ENCODE results near the gene CAVIN1.
"Not testable (repeated sequence)": the region's sequence is repeated elsewhere in the genome, so short reads cannot be mapped to it uniquely, and the experiment has no call there.

Gene CAVIN1

GRCh38 chr17:42404326-42405055 lies 18.6 kb downstream of the CAVIN1 start:
- no peaks in the 10 kb centered on the region for H3K27me3 ChIP-seq (ENCODE audit: insufficient read depth, low read length)
- no peak overlapping the region for H3K27ac ChIP-seq (ENCODE audit: low read depth, low read length)
- peaks cover 14% of the 10 kb centered on the region; the same call in 1 of the 2 replicates for H3K36me3 ChIP-seq (ENCODE audit: insufficient read depth, low read length)
- H3K79me2 ChIP-seq (ENCODE audit: control insufficient read depth, insufficient read depth, low read length, unreplicated experiment) = peaks cover 73% of the 10 kb centered on the region
- peaks cover 51% of the 10 kb centered on the region for H3K4me1 ChIP-seq (ENCODE audit: control insufficient read depth, insufficient read depth, low read length, unreplicated experiment)
- no peak overlapping the region for H2AFZ ChIP-seq (ENCODE audit: low read length, unreplicated experiment)
- no peak overlapping the region for H3K4me3 ChIP-seq (ENCODE audit: low read depth, low read length)

GRCh38 chr17:42403150-42403549 lies 19.9 kb downstream of the CAVIN1 start:
- Histone ChIP-seq H3K36me3 (ENCODE audit: insufficient read depth, low read length) (peaks cover 14% of the 10 kb centered on the region; the same call in 1 of the 2 replicates), H3K79me2 (ENCODE audit: control insufficient read depth, insufficient read depth, low read length, unreplicated experiment) (peaks cover 62% of the 10 kb centered on the region)

GRCh38 chr17:42402117-42402516 lies 20.9 kb downstream of the CAVIN1 start:
- H3K4me1 ChIP-seq (ENCODE audit: control insufficient read depth, insufficient read depth, low read length, unreplicated experiment) = peaks cover 37% of the 10 kb centered on the region
- H3K27ac ChIP-seq (ENCODE audit: low read depth, low read length) = peak overlapping the region; percentile 45
- peaks cover 52% of the 10 kb centered on the region for H3K79me2 ChIP-seq (ENCODE audit: control insufficient read depth, insufficient read depth, low read length, unreplicated experiment)
- no peaks in the 10 kb centered on the region for H3K27me3 ChIP-seq (ENCODE audit: insufficient read depth, low read length)
- no peak overlapping the region for H3K4me3 ChIP-seq (ENCODE audit: low read depth, low read length)
- H2AFZ ChIP-seq (ENCODE audit: low read length, unreplicated experiment) = no peak overlapping the region
- peaks cover 14% of the 10 kb centered on the region; the same call in 1 of the 2 replicates for H3K36me3 ChIP-seq (ENCODE audit: insufficient read depth, low read length)

More at GRCh38 chr17:42403150-42403549, 19.9 kb downstream of the CAVIN1 start:
- Histone ChIP-seq H3K4me3 (ENCODE audit: low read depth, low read length) (no peak overlapping the region), H3K4me1 (ENCODE audit: control insufficient read depth, insufficient read depth, low read length, unreplicated experiment) (peaks cover 46% of the 10 kb centered on the region), H3K27ac (ENCODE audit: low read depth, low read length) (no peak overlapping the region), H2AFZ (ENCODE audit: low read length, unreplicated experiment) (no peak overlapping the region), H3K27me3 (ENCODE audit: insufficient read depth, low read length) (no peaks in the 10 kb centered on the region)

GRCh38 chr17:42400844-42401375 lies 22.1 kb downstream of the CAVIN1 start:
- H3K27ac ChIP-seq (ENCODE audit: low read depth, low read length); H3K27me3 ChIP-seq (ENCODE audit: insufficient read depth, low read length); H3K4me3 ChIP-seq (ENCODE audit: low read depth, low read length); H2AFZ ChIP-seq (ENCODE audit: low read length, unreplicated experiment): not testable (repeated sequence)
- Histone ChIP-seq H3K36me3 (ENCODE audit: insufficient read depth, low read length) (peaks cover 14% of the 10 kb centered on the region; the same call in 1 of the 2 replicates), H3K4me1 (ENCODE audit: control insufficient read depth, insufficient read depth, low read length, unreplicated experiment) (peaks cover 25% of the 10 kb centered on the region), H3K79me2 (ENCODE audit: control insufficient read depth, insufficient read depth, low read length, unreplicated experiment) (peaks cover 40% of the 10 kb centered on the region)

- H3K27me3 ChIP-seq (ENCODE audit: insufficient read depth, low read length) = no peaks in the 10 kb centered on the region
- 0 out of 2 replicates have a peak overlapping the region, but pooled peaks have one; percentile 20 for H3K27ac ChIP-seq (ENCODE audit: low read depth, low read length)
- H3K4me3 ChIP-seq (ENCODE audit: low read depth, low read length) = no peak overlapping the region
- peaks cover 33% of the 10 kb centered on the region for H3K79me2 ChIP-seq (ENCODE audit: control insufficient read depth, insufficient read depth, low read length, unreplicated experiment)
- no peak overlapping the region for H2AFZ ChIP-seq (ENCODE audit: low read length, unreplicated experiment)
- peaks cover 23% of the 10 kb centered on the region for H3K4me1 ChIP-seq (ENCODE audit: control insufficient read depth, insufficient read depth, low read length, unreplicated experiment)
- peaks cover 13% of the 10 kb centered on the region; the same call in 1 of the 2 replicates for H3K36me3 ChIP-seq (ENCODE audit: insufficient read depth, low read length)
These were observed 22.9 kb downstream of the CAVIN1 start for GRCh38 chr17:42399948-42400843.

- H3K79me2 ChIP-seq (ENCODE audit: control insufficient read depth, insufficient read depth, low read length, unreplicated experiment) = peaks cover 22% of the 10 kb centered on the region
These were observed 23.9 kb downstream of the CAVIN1 start for GRCh38 chr17:42399121-42399520.

GRCh38 chr17:42395601-42396000 lies 27.5 kb downstream of the CAVIN1 start:
- H3K27me3 ChIP-seq (ENCODE audit: insufficient read depth, low read length); H2AFZ ChIP-seq (ENCODE audit: low read length, unreplicated experiment): not testable (repeated sequence)

More at GRCh38 chr17:42399121-42399520, 23.9 kb downstream of the CAVIN1 start:
- H2AFZ ChIP-seq (ENCODE audit: low read length, unreplicated experiment) = no peak overlapping the region
- H3K4me3 ChIP-seq (ENCODE audit: low read depth, low read length) = no peak overlapping the region
- peaks cover 23% of the 10 kb centered on the region for H3K4me1 ChIP-seq (ENCODE audit: control insufficient read depth, insufficient read depth, low read length, unreplicated experiment)
- peaks cover 4% of the 10 kb centered on the region; the same call in 1 of the 2 replicates for H3K36me3 ChIP-seq (ENCODE audit: insufficient read depth, low read length)
- no peak overlapping the region for H3K27ac ChIP-seq (ENCODE audit: low read depth, low read length)
- no peaks in the 10 kb centered on the region for H3K27me3 ChIP-seq (ENCODE audit: insufficient read depth, low read length)

GRCh38 chr17:42394838-42395237 lies 28.2 kb downstream of the CAVIN1 start:
- H3K36me3 ChIP-seq (ENCODE audit: insufficient read depth, low read length) = no peaks in the 10 kb centered on the region
- no peak overlapping the region for H3K27ac ChIP-seq (ENCODE audit: low read depth, low read length)
- no peak overlapping the region for H2AFZ ChIP-seq (ENCODE audit: low read length, unreplicated experiment)
- no peak overlapping the region for H3K4me3 ChIP-seq (ENCODE audit: low read depth, low read length)
- peaks cover 7% of the 10 kb centered on the region for H3K4me1 ChIP-seq (ENCODE audit: control insufficient read depth, insufficient read depth, low read length, unreplicated experiment)
- H3K27me3 ChIP-seq (ENCODE audit: insufficient read depth, low read length) = no peaks in the 10 kb centered on the region
- no peaks in the 10 kb centered on the region for H3K79me2 ChIP-seq (ENCODE audit: control insufficient read depth, insufficient read depth, low read length, unreplicated experiment)

More at GRCh38 chr17:42395601-42396000, 27.5 kb downstream of the CAVIN1 start:
- H3K36me3 ChIP-seq (ENCODE audit: insufficient read depth, low read length); H3K4me1 ChIP-seq (ENCODE audit: control insufficient read depth, insufficient read depth, low read length, unreplicated experiment); H3K27ac ChIP-seq (ENCODE audit: low read depth, low read length); H3K4me3 ChIP-seq (ENCODE audit: low read depth, low read length); H3K79me2 ChIP-seq (ENCODE audit: control insufficient read depth, insufficient read depth, low read length, unreplicated experiment): not testable (repeated sequence)

GRCh38 chr17:42392692-42393415 lies 30.2 kb downstream of the CAVIN1 start:
- Histone ChIP-seq H3K4me1 (ENCODE audit: control insufficient read depth, insufficient read depth, low read length, unreplicated experiment) (peaks cover 6% of the 10 kb centered on the region), H3K79me2 (ENCODE audit: control insufficient read depth, insufficient read depth, low read length, unreplicated experiment) (peaks cover 3% of the 10 kb centered on the region), H3K27ac (ENCODE audit: low read depth, low read length) (no peak overlapping the region), H3K4me3 (ENCODE audit: low read depth, low read length) (no peak overlapping the region), H2AFZ (ENCODE audit: low read length, unreplicated experiment) (no peak overlapping the region), H3K36me3 (ENCODE audit: insufficient read depth, low read length) (no peaks in the 10 kb centered on the region), H3K27me3 (ENCODE audit: insufficient read depth, low read length) (no peaks in the 10 kb centered on the region)

GRCh38 chr17:42391439-42391838 lies 31.6 kb downstream of the CAVIN1 start:
- not testable (repeated sequence) for H3K4me3 ChIP-seq (ENCODE audit: low read depth, low read length); H3K27me3 ChIP-seq (ENCODE audit: insufficient read depth, low read length); H3K4me1 ChIP-seq (ENCODE audit: control insufficient read depth, insufficient read depth, low read length, unreplicated experiment); H3K36me3 ChIP-seq (ENCODE audit: insufficient read depth, low read length); H2AFZ ChIP-seq (ENCODE audit: low read length, unreplicated experiment); H3K27ac ChIP-seq (ENCODE audit: low read depth, low read length)
- H3K79me2 ChIP-seq (ENCODE audit: control insufficient read depth, insufficient read depth, low read length, unreplicated experiment) = peaks cover 17% of the 10 kb centered on the region
